ENCODE data around the gene THAP11. TPM values are rescaled to one million over a fixed set of nuclear protein-coding genes. Genes with fewer than 3 reads are reported as not detected.

Gene THAP11
- total and polyA plus RNA-seq, 2 of the 13 experiments (the other 11 are each of a cell fraction or from before 2014, with no cell fraction given), result 44.2 to 53.4 TPM

DNA sequence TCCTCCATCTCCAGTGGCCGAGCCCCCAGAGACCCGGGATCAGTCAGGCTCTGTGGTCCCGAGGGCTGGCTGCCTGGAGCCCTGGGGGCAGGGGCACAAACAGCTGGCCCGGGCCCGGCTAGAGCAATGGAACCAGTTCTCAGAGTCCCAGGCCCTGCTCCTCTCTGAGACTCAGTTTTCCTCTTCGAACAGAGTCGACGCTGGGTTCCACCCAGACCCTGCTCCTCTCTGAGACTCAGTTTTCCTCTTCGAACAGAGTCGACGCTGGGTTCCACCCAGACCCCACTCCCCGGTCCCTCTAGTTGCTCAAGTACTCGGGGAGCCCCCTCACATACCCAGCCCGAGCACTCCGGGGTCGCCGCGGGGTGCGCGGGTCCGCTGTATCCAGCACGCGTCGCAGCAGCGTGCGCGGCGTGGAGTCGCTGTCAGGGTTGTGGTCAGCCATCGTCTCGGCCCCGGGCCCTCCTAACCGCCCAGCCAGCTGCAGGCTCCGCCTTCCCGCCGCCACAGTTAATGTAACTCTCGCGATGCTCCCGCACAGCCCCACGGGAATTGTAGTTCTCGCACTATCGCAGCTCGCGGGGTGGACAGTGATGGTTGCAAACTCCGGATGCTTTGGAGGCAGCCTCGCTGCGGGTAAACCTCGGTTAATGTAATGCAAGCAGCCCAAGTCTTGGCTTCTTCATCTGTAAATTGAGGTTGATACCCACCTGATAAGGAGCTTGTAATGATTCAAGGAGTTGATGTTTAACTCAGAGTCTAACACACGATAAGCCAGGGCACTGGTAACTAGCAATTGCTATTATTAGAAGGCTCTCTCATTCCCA, 8.5 kb upstream of the THAP11 start (continued):
- TF ChIP-seq, protein P1, sequence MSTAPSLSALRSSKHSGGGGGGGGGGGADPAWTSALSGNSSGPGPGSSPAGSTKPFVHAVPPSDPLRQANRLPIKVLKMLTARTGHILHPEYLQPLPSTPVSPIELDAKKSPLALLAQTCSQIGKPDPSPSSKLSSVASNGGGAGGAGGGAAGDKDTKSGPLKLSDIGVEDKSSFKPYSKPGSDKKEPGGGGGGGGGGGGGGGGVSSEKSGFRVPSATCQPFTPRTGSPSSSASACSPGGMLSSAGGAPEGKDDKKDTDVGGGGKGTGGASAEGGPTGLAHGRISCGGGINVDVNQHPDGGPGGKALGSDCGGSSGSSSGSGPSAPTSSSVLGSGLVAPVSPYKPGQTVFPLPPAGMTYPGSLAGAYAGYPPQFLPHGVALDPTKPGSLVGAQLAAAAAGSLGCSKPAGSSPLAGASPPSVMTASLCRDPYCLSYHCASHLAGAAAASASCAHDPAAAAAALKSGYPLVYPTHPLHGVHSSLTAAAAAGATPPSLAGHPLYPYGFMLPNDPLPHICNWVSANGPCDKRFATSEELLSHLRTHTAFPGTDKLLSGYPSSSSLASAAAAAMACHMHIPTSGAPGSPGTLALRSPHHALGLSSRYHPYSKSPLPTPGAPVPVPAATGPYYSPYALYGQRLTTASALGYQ (CRISPR knock-in tag; IDR thresholded peaks at IDR 0.05), result no peak
- TF ChIP-seq ZMYM4 (CRISPR knock-in tag; IDR thresholded peaks at IDR 0.05), result peak; percentile 62; the same call in 1 of the 2 replicates
- TF ChIP-seq ZGPAT (CRISPR knock-in tag; IDR thresholded peaks at IDR 0.05), result peak; percentile 97
- peak; percentile 97 for TF ChIP-seq MIER3 (CRISPR knock-in tag; IDR thresholded peaks at IDR 0.05; ENCODE audit: borderline replicate concordance)
- peak; percentile 92 for TF ChIP-seq YY1 (IDR thresholded peaks at IDR 0.05; ENCODE audit: insufficient read depth, insufficient replicate concordance, low read depth, low read length)
- TF ChIP-seq ZNF121 (CRISPR knock-in tag; IDR thresholded peaks at IDR 0.05), result no peak
- TF ChIP-seq IRF9 (CRISPR knock-in tag; IDR thresholded peaks at IDR 0.05; ENCODE audit: borderline replicate concordance), result peak; percentile 81; the same call in 1 of the 2 replicates
- no peak for TF ChIP-seq ZNF564 (CRISPR knock-in tag; IDR thresholded peaks at IDR 0.05)
- TF ChIP-seq MLX (CRISPR knock-in tag; IDR thresholded peaks at IDR 0.05), result peak; percentile 33; the same call in 1 of the 2 replicates
- peak; percentile 76; the same call in 1 of the 2 replicates for TF ChIP-seq FOXK1 (CRISPR knock-in tag; IDR thresholded peaks at IDR 0.05; ENCODE audit: borderline replicate concordance, low read depth)
- peak; percentile 93 for TF ChIP-seq ZNF501 (CRISPR knock-in tag; IDR thresholded peaks at IDR 0.05)
- TF ChIP-seq TEAD3 (CRISPR knock-in tag; optimal IDR thresholded peaks at IDR 0.05; ENCODE audit: borderline replicate concordance), result no peak
- TF ChIP-seq THAP8 (CRISPR knock-in tag; IDR thresholded peaks at IDR 0.05; ENCODE audit: borderline replicate concordance), result peak; percentile 70; the same call in 1 of the 2 replicates
- peak; percentile 24 for TF ChIP-seq RARA (CRISPR knock-in tag; IDR thresholded peaks at IDR 0.05)
- TF ChIP-seq ZNF180 (CRISPR knock-in tag; IDR thresholded peaks at IDR 0.05; ENCODE audit: borderline replicate concordance, low read depth), result 0 out of 2 replicates have a peak, but pooled peaks have one; percentile 86
- TF ChIP-seq ZNF143 (CRISPR knock-in tag; IDR thresholded peaks at IDR 0.05), result peak; percentile 100
- TF ChIP-seq U2AF1 (optimal IDR thresholded peaks at IDR 0.05; ENCODE audit: low read depth, low read length), result no peak
- TF ChIP-seq MED1 (CRISPR knock-in tag; IDR thresholded peaks at IDR 0.05), result peak; percentile 77
- TF ChIP-seq ZNF232 (CRISPR knock-in tag; IDR thresholded peaks at IDR 0.05; ENCODE audit: borderline replicate concordance), result peak; percentile 43
- peak; percentile 95 for TF ChIP-seq ZFX (CRISPR knock-in tag; IDR thresholded peaks at IDR 0.05; ENCODE audit: low read depth)
- TF ChIP-seq, protein P2, sequence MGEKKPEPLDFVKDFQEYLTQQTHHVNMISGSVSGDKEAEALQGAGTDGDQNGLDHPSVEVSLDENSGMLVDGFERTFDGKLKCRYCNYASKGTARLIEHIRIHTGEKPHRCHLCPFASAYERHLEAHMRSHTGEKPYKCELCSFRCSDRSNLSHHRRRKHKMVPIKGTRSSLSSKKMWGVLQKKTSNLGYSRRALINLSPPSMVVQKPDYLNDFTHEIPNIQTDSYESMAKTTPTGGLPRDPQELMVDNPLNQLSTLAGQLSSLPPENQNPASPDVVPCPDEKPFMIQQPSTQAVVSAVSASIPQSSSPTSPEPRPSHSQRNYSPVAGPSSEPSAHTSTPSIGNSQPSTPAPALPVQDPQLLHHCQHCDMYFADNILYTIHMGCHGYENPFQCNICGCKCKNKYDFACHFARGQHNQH (CRISPR knock-in tag; IDR thresholded peaks at IDR 0.05), result peak; percentile 93
- no peak for TF ChIP-seq SATB2 (CRISPR knock-in tag; IDR thresholded peaks at IDR 0.05)

Measured in HepG2 (cell line).